GM21717 (cell line): ENCODE measurements around the gene FLVCR1.

Source experiments
- ATAC-seq: cut with Tn5 transposase; IDR thresholded peaks from one replicate; pipeline ENCODE4 v1.9.1; 2021; ENCODE audit warnings: mild to moderate bottlenecking, moderate library complexity; ENCODE audit not compliant: unreplicated experiment

The FLVCR1 gene

GRCh38 chr1:212943393-212943710 is 85.3 kb downstream of the FLVCR1 start:
- no peak for ATAC-seq

- peak; percentile 69 for ATAC-seq
These were observed 86.3 kb downstream of the FLVCR1 start for GRCh38 chr1:212944229-212944901.

GRCh38 chr1:212945056-212945455 is 87.0 kb downstream of the FLVCR1 start:
- no peak for ATAC-seq

GRCh38 chr1:212945463-212946160 is 87.5 kb downstream of the FLVCR1 start:
- no peak for ATAC-seq

- no peak for ATAC-seq
These were observed 88.8 kb downstream of the FLVCR1 start for GRCh38 chr1:212946872-212947271.
